Loucy (cell line): Measurements from ENCODE around the gene ARHGAP35.

ENCODE experiments used
- H2AFZ ChIP-seq: fragments of 200-600 bp; sonication (generic); 2 replicates; pipeline ENCODE4 v1.6.0; 2016; ENCODE audit warnings: antibody characterized with exemption, mild to moderate bottlenecking, low read length, moderate library complexity
- H3F3A ChIP-seq: fragments of 200-600 bp; 2 replicates; pipeline ENCODE4 v1.6.0; 2016; ENCODE audit warnings: antibody characterized with exemption, low read depth, mild to moderate bottlenecking
- H3K27me3 ChIP-seq: fragments of 200-600 bp; sonication (generic); 2 replicates; pipeline ENCODE4 v1.6.1; 2014; ENCODE audit warnings: low read length, mild to moderate bottlenecking; ENCODE audit not compliant: insufficient read depth, poor library complexity, severe bottlenecking
- H3K36me3 ChIP-seq: fragments of 200-600 bp; sonication (generic); 2 replicates; pipeline ENCODE4 v1.6.1; 2016; ENCODE audit warnings: low read length; ENCODE audit not compliant: insufficient read depth
- H3K4me1 ChIP-seq: fragments of 200-600 bp; sonication (generic); 2 replicates; pipeline ENCODE4 v1.5.1; 2014; ENCODE audit warnings: low read length, mild to moderate bottlenecking; ENCODE audit not compliant: insufficient read depth, poor library complexity, severe bottlenecking
- H3K4me2 ChIP-seq: fragments of 200-600 bp; sonication (generic); 2 replicates; pipeline ENCODE4 v1.6.0; 2014; ENCODE audit warnings: antibody characterized with exemption, low read length, low read depth, mild to moderate bottlenecking; ENCODE audit not compliant: poor library complexity, severe bottlenecking
- H3K4me3 ChIP-seq: fragments of 200-600 bp; sonication (generic); 2 replicates; pipeline ENCODE4 v1.5.1; 2014; ENCODE audit warnings: low read length, mild to moderate bottlenecking, mixed read lengths; ENCODE audit not compliant: poor library complexity, severe bottlenecking
- H3K79me2 ChIP-seq: fragments of 200-600 bp; sonication (generic); 2 replicates; pipeline ENCODE4 v1.6.1; 2014; ENCODE audit warnings: low read length; ENCODE audit not compliant: insufficient read depth
- H3K9ac ChIP-seq: fragments of 200-600 bp; sonication (generic); 2 replicates; pipeline ENCODE4 v1.6.0; 2014; ENCODE audit warnings: mild to moderate bottlenecking, low read depth, low read length, moderate library complexity; ENCODE audit not compliant: poor library complexity, severe bottlenecking
- H3K9me2 ChIP-seq: fragments of 200-600 bp; sonication (generic); replicated peaks from 2 replicates; pipeline ENCODE4 v1.6.1; 2016; ENCODE audit warnings: low read depth, low read length, mixed read lengths
- H3K9me3 ChIP-seq: fragments of 200-600 bp; sonication (generic); 2 replicates; pipeline ENCODE4 v1.6.1; 2014; ENCODE audit warnings: mild to moderate bottlenecking, antibody characterized with exemption, low read length, low read depth; ENCODE audit not compliant: insufficient read depth
- H4K20me1 ChIP-seq: fragments of 200-600 bp; sonication (generic); 2 replicates; pipeline ENCODE4 v1.6.0; 2014; ENCODE audit warnings: antibody characterized with exemption, low read length, mild to moderate bottlenecking; ENCODE audit not compliant: insufficient read depth, poor library complexity, severe bottlenecking
- EZH2phosphoT487 ChIP-seq: fragments of 200-600 bp; IDR thresholded peaks from 2 replicates; pipeline ENCODE4 v1.6.1; 2018; ENCODE audit warnings: antibody characterized with exemption, mild to moderate bottlenecking, moderate library complexity, borderline replicate concordance
- TF ChIP-seq, protein P1 (sequence below): fragments of 200-600 bp; sonication (generic); conservative IDR thresholded peaks from 2 replicates; pipeline ENCODE4 v1.5.1; 2014; ENCODE audit warnings: mild to moderate bottlenecking, antibody characterized with exemption, low read length

The ARHGAP35 gene

DNA sequence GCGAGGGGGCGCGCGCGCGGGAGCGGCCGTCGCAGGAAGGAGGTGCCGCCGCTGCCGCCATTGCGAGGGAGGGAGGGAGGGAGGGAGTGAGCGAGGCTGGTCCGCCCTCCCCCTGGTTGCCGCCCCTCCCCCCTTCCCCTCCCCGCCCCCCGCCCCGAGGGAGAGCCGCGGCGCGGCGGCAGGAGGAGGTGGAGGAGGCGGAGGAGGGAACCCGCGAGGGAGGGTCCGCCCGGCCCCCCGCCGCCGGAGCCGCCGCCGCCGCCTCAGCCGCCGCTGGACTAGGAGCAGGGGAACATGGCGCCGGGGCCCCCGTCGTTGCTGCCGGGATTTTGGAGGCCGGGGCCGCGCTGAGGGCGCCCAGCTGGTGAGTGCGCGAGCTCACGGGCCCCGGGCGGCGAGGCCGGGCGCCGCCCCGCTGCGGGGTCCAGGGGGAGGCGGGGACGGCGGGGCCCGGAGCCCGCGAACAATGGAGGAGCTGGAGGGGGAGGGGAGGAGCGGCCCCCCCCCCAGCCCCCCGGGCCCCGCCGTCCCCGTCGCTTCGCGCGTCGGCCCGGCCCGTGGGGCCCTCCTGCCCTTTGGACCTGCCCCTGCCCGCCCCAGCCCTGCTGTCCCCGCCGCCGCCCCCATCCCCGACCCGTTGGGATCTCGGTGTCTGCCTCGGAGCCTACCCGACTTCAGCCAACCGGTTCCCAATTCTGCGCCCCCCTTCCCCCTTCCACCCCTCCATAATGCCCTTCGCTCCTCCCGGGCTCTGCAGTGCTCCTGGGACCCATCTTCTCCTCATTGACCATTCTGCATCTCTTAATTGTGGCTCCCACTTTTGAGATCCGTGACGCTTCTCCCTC, at the start of gene ARHGAP35:
Gene ARHGAP35 (plus strand): TSS at position 152 of the 845 bp plus-strand sequence. CDS start 57,679 bp downstream, outside the sequence.
- Histone ChIP-seq H3K4me1 (peaks cover 39% of the 10 kb centered on the region), H2AFZ (peak within 1 kb of the TSS; percentile 77), H3F3A (peaks cover 6% of the 10 kb centered on the region; the same call in 1 of the 2 replicates), H3K4me2 (peak within 1 kb of the TSS; percentile 97), H3K79me2 (peaks cover 56% of the 10 kb centered on the region), H4K20me1 (peaks cover 51% of the 10 kb centered on the region), H3K9me2 (no peaks in the 10 kb centered on the region), H3K27me3 (no peaks in the 10 kb centered on the region), H3K9ac (peak within 1 kb of the TSS; percentile 95), H3K4me3 (peak within 1 kb of the TSS; percentile 99), H3K36me3 (no peaks in the 10 kb centered on the region), H3K9me3 (no peaks in the 10 kb centered on the region)
- TF ChIP-seq, protein P1, sequence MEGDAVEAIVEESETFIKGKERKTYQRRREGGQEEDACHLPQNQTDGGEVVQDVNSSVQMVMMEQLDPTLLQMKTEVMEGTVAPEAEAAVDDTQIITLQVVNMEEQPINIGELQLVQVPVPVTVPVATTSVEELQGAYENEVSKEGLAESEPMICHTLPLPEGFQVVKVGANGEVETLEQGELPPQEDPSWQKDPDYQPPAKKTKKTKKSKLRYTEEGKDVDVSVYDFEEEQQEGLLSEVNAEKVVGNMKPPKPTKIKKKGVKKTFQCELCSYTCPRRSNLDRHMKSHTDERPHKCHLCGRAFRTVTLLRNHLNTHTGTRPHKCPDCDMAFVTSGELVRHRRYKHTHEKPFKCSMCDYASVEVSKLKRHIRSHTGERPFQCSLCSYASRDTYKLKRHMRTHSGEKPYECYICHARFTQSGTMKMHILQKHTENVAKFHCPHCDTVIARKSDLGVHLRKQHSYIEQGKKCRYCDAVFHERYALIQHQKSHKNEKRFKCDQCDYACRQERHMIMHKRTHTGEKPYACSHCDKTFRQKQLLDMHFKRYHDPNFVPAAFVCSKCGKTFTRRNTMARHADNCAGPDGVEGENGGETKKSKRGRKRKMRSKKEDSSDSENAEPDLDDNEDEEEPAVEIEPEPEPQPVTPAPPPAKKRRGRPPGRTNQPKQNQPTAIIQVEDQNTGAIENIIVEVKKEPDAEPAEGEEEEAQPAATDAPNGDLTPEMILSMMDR, result no peak

DNA sequence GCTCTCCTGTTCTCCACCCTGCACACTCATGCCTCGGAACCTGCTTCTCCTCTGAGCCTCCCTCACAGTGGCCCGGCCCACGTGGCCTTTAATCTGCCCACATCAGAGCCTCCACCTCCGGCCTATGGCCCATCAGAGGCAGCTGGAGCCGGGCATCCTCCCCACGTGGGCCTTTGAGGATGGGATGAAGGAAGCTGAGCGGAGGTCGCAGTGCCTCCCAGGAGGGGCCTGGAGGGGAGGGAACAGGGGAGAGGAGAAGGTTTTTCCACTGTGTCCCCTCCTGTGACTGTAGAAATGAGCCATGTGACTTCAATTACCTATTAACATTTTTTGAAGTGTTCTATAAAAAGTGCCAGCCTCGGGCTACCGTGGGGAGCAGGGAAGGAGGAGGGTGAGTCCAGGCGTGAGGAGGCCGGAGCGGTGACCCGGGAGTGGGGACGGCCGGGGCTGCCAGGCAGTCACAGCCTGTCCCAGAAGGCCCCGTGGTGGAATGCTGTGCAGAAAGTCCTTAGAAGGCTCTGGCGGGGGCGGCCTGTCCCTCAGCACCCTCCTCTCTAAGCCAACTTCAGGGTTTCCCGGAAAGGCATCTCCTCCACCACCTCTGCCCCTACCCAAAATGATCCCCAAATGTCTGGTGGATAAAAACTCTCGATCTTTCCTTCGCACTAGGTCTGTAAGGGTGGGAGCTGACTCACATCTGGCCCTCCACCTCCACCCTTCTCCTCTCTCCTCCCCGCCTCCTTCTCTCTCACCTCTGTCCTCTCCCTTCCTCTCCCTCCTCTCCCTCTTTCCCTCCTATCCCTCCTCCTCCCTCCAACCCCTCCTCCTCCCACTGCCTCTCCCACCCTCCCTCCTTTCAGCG, 47.6 kb upstream of the ARHGAP35 start:
- Histone ChIP-seq H3K4me3 (no peak overlapping the region), H3K4me2 (no peak overlapping the region), H3K9me2 (no peaks in the 10 kb centered on the region), H2AFZ (peak overlapping the region; percentile 17; the same call in 1 of the 2 replicates), H3K36me3 (no peaks in the 10 kb centered on the region), H3K4me1 (no peaks in the 10 kb centered on the region), H3K9me3 (no peaks in the 10 kb centered on the region), H3K79me2 (no peaks in the 10 kb centered on the region), H3F3A (no peaks in the 10 kb centered on the region), H3K27me3 (no peaks in the 10 kb centered on the region), H4K20me1 (no peaks in the 10 kb centered on the region), H3K9ac (no peak overlapping the region)
- TF ChIP-seq, protein P1, result no peak
- TF ChIP-seq EZH2phosphoT487, result no peak

DNA sequence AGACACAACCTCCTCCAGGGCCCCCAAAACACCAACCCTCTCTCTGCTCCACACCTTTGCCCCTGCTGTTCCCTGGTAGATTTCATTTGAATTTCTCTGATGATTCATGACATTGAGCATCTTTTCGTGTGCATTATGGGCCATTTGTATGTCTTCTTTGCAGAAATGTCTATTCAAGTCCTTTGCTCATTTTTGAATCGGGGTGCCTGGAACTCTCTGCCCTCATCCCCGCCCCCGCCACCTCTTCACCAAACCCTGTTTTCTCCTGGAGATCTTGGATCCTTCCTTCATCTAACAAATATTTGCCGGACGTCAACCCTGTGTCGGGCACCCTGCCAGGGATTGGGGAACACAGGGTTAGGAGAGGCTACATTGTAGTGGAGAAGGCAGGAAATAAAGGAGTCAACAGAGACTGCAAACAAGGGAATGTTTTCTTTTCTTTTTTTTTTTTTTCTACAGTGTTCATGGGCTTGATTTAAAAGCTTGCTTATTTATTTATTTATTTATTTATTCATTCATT, 46.9 kb upstream of the ARHGAP35 start:
- no peaks in the 10 kb centered on the region for H4K20me1 ChIP-seq
- no peaks in the 10 kb centered on the region for H3K79me2 ChIP-seq
- no peaks in the 10 kb centered on the region for H3K9me2 ChIP-seq
- no peak overlapping the region for H3K9ac ChIP-seq
- no peaks in the 10 kb centered on the region for H3K9me3 ChIP-seq
- no peaks in the 10 kb centered on the region for H3K36me3 ChIP-seq
- TF ChIP-seq, protein P1, result no peak
- no peak for TF ChIP-seq EZH2phosphoT487
- H3K4me1 ChIP-seq, result no peaks in the 10 kb centered on the region
- no peaks in the 10 kb centered on the region for H3K27me3 ChIP-seq
- H3K4me3 ChIP-seq, result no peak overlapping the region
- no peaks in the 10 kb centered on the region for H3F3A ChIP-seq
- no peak overlapping the region for H2AFZ ChIP-seq
- H3K4me2 ChIP-seq, result no peak overlapping the region
